Measurements from ENCODE around the gene MOBP. TPM values are rescaled to one million over a fixed set of nuclear protein-coding genes. Genes with fewer than 3 reads are reported as not detected.

MOBP gene
- total RNA-seq, 1 donor = not detected

DNA sequence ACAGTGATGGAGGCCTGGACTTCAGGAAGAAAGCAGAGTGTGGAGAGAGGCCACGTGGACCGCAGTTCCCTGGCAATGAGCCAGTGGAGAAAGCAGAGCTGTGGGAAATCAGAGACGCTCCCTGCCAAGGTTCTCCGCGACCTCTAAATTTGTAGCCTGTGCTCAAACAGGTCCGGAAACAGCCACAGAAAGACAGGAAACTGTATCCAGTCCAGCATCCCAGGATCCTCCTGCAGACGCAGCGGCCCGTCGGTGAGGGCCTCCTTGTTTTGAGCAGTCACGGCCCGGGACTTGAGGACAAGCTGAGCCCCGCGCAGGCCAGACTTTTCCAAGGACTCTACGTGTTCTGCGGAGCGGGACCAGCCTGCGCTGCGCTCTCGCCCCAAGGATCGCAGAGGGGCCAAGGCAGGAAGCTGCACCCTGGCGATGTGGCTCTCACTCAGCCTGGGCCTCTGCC lies 38.7 kb upstream of the MOBP start:
- no peak for DNase-seq (ENCODE audit: low read depth)
- H3K4me3 ChIP-seq (ENCODE audit: low read depth, low read length) = no peak overlapping the region
- TF ChIP-seq, protein P1, sequence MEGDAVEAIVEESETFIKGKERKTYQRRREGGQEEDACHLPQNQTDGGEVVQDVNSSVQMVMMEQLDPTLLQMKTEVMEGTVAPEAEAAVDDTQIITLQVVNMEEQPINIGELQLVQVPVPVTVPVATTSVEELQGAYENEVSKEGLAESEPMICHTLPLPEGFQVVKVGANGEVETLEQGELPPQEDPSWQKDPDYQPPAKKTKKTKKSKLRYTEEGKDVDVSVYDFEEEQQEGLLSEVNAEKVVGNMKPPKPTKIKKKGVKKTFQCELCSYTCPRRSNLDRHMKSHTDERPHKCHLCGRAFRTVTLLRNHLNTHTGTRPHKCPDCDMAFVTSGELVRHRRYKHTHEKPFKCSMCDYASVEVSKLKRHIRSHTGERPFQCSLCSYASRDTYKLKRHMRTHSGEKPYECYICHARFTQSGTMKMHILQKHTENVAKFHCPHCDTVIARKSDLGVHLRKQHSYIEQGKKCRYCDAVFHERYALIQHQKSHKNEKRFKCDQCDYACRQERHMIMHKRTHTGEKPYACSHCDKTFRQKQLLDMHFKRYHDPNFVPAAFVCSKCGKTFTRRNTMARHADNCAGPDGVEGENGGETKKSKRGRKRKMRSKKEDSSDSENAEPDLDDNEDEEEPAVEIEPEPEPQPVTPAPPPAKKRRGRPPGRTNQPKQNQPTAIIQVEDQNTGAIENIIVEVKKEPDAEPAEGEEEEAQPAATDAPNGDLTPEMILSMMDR (IDR thresholded peaks at IDR 0.05; ENCODE audit: insufficient read depth, low read depth, low read length) = no peak

DNA sequence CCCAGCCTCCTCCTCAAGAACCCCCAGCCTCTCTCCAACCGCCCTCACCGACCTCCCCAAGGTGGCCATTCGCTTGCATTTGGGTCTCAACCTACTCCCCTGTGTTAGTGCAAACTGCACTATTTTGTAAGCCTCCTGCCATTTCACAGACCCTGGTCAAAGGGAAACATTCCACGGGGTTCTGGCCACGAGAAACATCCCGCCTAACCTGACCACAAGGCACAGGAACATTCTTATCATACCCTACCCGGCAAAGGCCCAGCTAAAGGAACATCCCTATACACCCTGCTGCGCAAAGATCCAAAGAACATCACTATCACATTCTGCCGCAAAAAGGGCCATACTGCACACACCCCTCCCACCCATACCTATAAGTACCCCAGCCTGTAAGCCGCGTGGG lies 38.0 kb upstream of the MOBP start:
- H3K4me3 ChIP-seq (ENCODE audit: low read depth, low read length) = no peak overlapping the region
- TF ChIP-seq, protein P1 (IDR thresholded peaks at IDR 0.05; ENCODE audit: insufficient read depth, low read depth, low read length) = no peak
- no peak for DNase-seq (ENCODE audit: low read depth)

DNA sequence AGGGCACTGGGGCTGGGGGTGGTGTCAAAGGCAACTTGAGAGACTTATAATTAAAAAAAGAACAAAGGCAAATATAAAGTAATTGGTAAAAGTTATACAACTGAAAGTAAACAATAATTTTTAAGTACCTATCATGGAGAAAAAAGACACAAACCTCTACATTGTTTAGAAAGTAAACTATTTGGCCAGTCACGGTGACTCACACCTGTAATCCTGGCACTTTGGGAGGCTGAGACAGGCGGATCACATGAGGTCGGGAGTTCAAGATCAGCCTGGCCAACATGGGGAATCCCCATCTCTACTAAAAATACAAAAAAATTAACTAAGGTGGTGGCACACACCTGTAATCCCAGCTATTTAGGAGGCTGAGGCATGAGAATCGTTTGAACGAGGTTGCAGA lies 35.1 kb upstream of the MOBP start:
- H3K4me3 ChIP-seq (ENCODE audit: low read depth, low read length) = no peak overlapping the region
- DNase-seq (ENCODE audit: low read depth) = no peak
- TF ChIP-seq, protein P1 (IDR thresholded peaks at IDR 0.05; ENCODE audit: insufficient read depth, low read depth, low read length) = no peak

DNA sequence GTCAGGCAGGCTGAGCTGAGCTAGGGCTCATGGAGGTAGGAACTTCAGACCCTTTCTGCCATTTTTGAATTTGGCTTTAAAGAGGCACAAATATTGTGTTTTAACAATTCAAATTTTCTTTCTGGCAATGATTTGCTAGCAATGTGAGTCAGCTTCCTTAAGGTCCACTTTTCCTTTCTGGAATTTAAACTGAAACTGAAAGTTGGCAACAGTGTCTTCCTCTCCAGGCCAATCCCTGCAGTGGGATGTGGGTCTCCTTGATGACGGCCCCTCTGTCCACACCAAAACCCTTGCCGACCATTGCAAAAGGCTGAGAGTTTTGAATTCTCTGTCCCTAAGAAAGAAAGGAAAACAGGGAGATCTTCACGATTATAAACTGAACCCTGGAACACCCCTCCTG lies 33.8 kb upstream of the MOBP start:
- no peak overlapping the region for H3K4me3 ChIP-seq (ENCODE audit: low read depth, low read length)
- DNase-seq (ENCODE audit: low read depth) = peak; percentile 58
- TF ChIP-seq, protein P1 (IDR thresholded peaks at IDR 0.05; ENCODE audit: insufficient read depth, low read depth, low read length) = no peak

DNA sequence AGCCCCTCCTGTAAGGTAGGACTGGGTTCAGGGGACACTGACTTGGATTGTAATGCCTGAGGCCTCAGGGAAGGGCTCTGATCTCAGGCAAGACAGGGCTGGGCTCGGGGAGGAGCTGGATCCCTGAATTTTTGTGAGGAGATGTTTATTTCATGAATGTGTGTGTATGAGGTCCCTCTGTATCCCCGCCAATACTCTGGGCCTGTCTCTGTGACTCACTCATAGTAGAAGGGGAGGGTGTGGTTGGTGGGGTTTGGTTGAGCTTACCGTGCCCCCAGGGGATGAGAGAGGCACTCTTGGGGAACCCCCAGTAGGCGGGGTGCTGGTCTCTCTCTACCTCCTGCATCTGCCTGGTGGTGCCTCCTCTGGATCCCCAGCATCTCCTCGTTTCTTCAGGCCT lies 32.9 kb upstream of the MOBP start:
- H3K4me3 ChIP-seq (ENCODE audit: low read depth, low read length) = no peak overlapping the region
- TF ChIP-seq, protein P1 (IDR thresholded peaks at IDR 0.05; ENCODE audit: insufficient read depth, low read depth, low read length) = no peak
- peak; percentile 10 for DNase-seq (ENCODE audit: low read depth)

DNA sequence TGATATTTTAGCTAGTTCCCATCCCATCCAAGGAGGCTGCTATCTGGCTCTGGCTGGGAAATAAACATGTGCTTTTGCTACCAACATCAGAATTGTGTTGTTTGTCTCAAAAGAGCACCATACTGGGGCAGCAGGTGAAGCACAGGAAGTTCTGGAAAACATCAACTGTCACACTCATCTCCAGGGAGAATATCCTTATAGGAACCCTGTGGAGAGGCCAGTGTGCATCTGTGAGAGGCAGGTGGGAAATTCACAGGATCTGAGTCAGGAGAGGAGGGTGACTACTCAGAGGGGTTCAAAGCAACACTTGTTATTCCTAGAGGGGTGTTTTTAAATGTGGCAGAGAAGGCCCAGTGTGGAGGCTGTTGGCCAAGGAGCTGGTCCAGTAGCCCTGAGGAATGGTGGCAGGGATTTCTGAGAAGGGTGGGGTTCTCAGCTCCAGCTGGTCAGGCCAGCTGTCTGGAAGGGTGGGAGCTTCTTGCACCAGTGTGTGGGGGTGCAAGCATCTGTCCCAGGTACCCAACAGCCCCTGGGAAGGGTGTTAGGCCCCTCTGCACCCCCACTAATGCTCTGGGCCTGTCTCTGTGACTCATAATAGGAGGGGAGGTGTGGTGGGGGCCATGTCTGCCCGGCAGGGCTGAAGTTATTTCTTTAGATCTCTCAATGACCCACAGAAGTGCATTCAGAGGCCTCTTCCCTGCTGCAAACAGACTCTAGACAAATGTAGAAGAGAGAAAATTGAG lies 32.3 kb upstream of the MOBP start:
- peak; percentile 30 for DNase-seq (ENCODE audit: low read depth)
- TF ChIP-seq, protein P1 (IDR thresholded peaks at IDR 0.05; ENCODE audit: insufficient read depth, low read depth, low read length) = no peak

DNA sequence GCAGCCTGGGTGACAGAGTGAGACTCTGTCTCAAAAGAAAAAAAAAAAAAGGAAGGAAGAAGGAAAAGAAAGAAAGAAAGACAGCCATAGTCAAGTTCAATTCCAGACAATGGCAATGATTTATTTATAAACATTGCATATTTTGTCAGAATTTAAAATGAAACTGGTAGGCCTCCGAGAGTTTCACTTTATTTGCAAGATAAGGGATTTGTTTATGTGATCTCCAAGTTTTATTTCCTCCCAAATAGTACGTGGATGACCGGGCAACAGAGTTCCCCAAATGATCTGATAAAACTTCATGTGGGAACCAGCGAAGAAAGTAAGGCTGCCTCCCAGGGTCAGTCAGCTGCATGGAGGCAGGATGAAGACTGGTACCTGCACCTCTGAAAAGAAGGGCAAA lies 28.6 kb upstream of the MOBP start:
- TF ChIP-seq, protein P1 (IDR thresholded peaks at IDR 0.05; ENCODE audit: insufficient read depth, low read depth, low read length) = no peak
- peak; percentile 14 for DNase-seq (ENCODE audit: low read depth)
- no peak overlapping the region for H3K4me3 ChIP-seq (ENCODE audit: low read depth, low read length)

More for the DNA sequence above, 32.3 kb upstream of the MOBP start:
- no peak overlapping the region for H3K4me3 ChIP-seq (ENCODE audit: low read depth, low read length)
